G401 (cell line): Measurements from ENCODE around the gene SEPTIN10. TPM values are rescaled to one million over a fixed set of nuclear protein-coding genes. Genes with fewer than 3 reads are reported as not detected.

Experiments used
- total RNA-seq: library from RNA; depleted of rRNA; stranded (reverse); fragments of >200 nt; shearing (Covaris generic); gene quantifications from 2 replicates; pipeline ENCODE4 v1.2.3, GENCODE V29; 2014; rRNA removed

Gene SEPTIN10
- total RNA-seq, 1 experiment from 2014 or later = 6.4 TPM

Other genes starting within 250 kb of the SEPTIN10 start
- gene SOWAHC, start 398 bp upstream of the SEPTIN10 start, total RNA-seq = 0.06 and 0.34 TPM in 2 replicates
- 9.8 and 18.2 TPM in 2 replicates for gene RGPD5, start 180.3 kb upstream of the SEPTIN10 start, total RNA-seq